HAP-1 (cell line): ENCODE results near the gene ZBTB42.

ENCODE experiments used
- DNase-seq, 2 experiments: peaks; one replicate each; pipeline ENCODE4 v3.0.0-alpha.2; 2016 to 2020; ENCODE audit warnings: low spot score in 2 of 2
- H3K27me3 ChIP-seq: fragments of 250-450 bp; sonication (Bioruptor Pico); 2 replicates; pipeline ENCODE4 v1.5.1; 2020; ENCODE audit warnings: low read depth, mild to moderate bottlenecking, moderate library complexity
- H3K36me3 ChIP-seq: fragments of 250-450 bp; sonication (Bioruptor Pico); replicated peaks from 2 replicates; pipeline ENCODE4 v1.5.1; 2020; ENCODE audit warnings: mild to moderate bottlenecking
- H3K4me1 ChIP-seq: fragments of 250-450 bp; sonication (Bioruptor Pico); 2 replicates; pipeline ENCODE4 v1.5.1; 2020; ENCODE audit warnings: mild to moderate bottlenecking
- H3K4me3 ChIP-seq: fragments of 250-450 bp; sonication (Bioruptor Pico); 2 replicates; pipeline ENCODE4 v1.5.1; 2020; ENCODE audit warnings: mild to moderate bottlenecking, moderate library complexity
- H3K9me3 ChIP-seq: fragments of 250-450 bp; sonication (Bioruptor Pico); 2 replicates; pipeline ENCODE4 v1.5.1; 2020; ENCODE audit warnings: mild to moderate bottlenecking, moderate library complexity
- in situ Hi-C: fragments of 300-500 bp; cut with MboI; formaldehyde crosslinking; loops from 3 replicates; pipeline ENCODE4 v1.14.3; 2020; ENCODE audit warnings: low sequenced_read_pairs, inconsistent platforms, mixed read lengths

ZBTB42 gene

GRCh38 chr14:104783484-104784217, 17.2 kb upstream of the ZBTB42 start:
- no peak for DNase-seq
- Histone ChIP-seq H3K4me1 (no peaks in the 10 kb centered on the region), H3K9me3 (no peaks in the 10 kb centered on the region), H3K36me3 (peaks cover 18% of the 10 kb centered on the region), H3K27me3 (no peaks in the 10 kb centered on the region), H3K4me3 (no peak overlapping the region)
- in situ Hi-C loops = no loop called here

GRCh38 chr14:104784218-104784568, 16.7 kb upstream of the ZBTB42 start:
- Histone ChIP-seq H3K9me3 (no peaks in the 10 kb centered on the region), H3K36me3 (peaks cover 22% of the 10 kb centered on the region), H3K27me3 (no peaks in the 10 kb centered on the region), H3K4me3 (no peak overlapping the region), H3K4me1 (no peaks in the 10 kb centered on the region)
- in situ Hi-C loops = no loop called here
- DNase-seq = no peak

GRCh38 chr14:104784846-104785707, 15.8 kb upstream of the ZBTB42 start:
- H3K4me3 ChIP-seq = no peak overlapping the region
- no peaks in the 10 kb centered on the region for H3K27me3 ChIP-seq
- no peaks in the 10 kb centered on the region for H3K4me1 ChIP-seq
- no peak for DNase-seq
- H3K36me3 ChIP-seq = peaks cover 31% of the 10 kb centered on the region
- no peaks in the 10 kb centered on the region for H3K9me3 ChIP-seq
- in situ Hi-C loops = no loop called here

- Histone ChIP-seq H3K4me3 (no peak overlapping the region), H3K27me3 (no peaks in the 10 kb centered on the region), H3K9me3 (no peaks in the 10 kb centered on the region), H3K36me3 (peaks cover 36% of the 10 kb centered on the region), H3K4me1 (no peaks in the 10 kb centered on the region)
- DNase-seq = no peak
- in situ Hi-C loops = no loop called here
Observed at GRCh38 chr14:104785708-104786080, 15.2 kb upstream of the ZBTB42 start.

- DNase-seq = no peak
- Histone ChIP-seq H3K4me3 (no peak overlapping the region), H3K27me3 (no peaks in the 10 kb centered on the region), H3K4me1 (no peaks in the 10 kb centered on the region), H3K9me3 (no peaks in the 10 kb centered on the region), H3K36me3 (peaks cover 40% of the 10 kb centered on the region)
- in situ Hi-C loops = no loop called here
Observed at GRCh38 chr14:104786091-104786586, 14.8 kb upstream of the ZBTB42 start.

- Histone ChIP-seq H3K4me3 (no peak overlapping the region), H3K36me3 (peaks cover 49% of the 10 kb centered on the region), H3K9me3 (no peaks in the 10 kb centered on the region), H3K27me3 (no peaks in the 10 kb centered on the region), H3K4me1 (no peaks in the 10 kb centered on the region)
- DNase-seq = no peak
- in situ Hi-C loops = no loop called here
Observed at GRCh38 chr14:104786726-104787675, 13.9 kb upstream of the ZBTB42 start.

GRCh38 chr14:104787736-104788135, 13.2 kb upstream of the ZBTB42 start:
- Histone ChIP-seq H3K4me1 (no peaks in the 10 kb centered on the region), H3K27me3 (no peaks in the 10 kb centered on the region), H3K36me3 (peaks cover 48% of the 10 kb centered on the region), H3K9me3 (no peaks in the 10 kb centered on the region), H3K4me3 (no peak overlapping the region)
- DNase-seq = no peak
- in situ Hi-C loops = no loop called here

- Histone ChIP-seq H3K9me3 (no peaks in the 10 kb centered on the region), H3K4me1 (peaks cover 3% of the 10 kb centered on the region), H3K4me3 (no peak overlapping the region), H3K27me3 (no peaks in the 10 kb centered on the region), H3K36me3 (peaks cover 48% of the 10 kb centered on the region)
- no peak for DNase-seq
- in situ Hi-C loops = no loop called here
Observed at GRCh38 chr14:104788161-104788818, 12.6 kb upstream of the ZBTB42 start.

GRCh38 chr14:104788873-104789663, 11.8 kb upstream of the ZBTB42 start:
- Histone ChIP-seq H3K4me3 (no peak overlapping the region), H3K36me3 (peaks cover 52% of the 10 kb centered on the region), H3K4me1 (peaks cover 11% of the 10 kb centered on the region), H3K9me3 (no peaks in the 10 kb centered on the region), H3K27me3 (no peaks in the 10 kb centered on the region)
- DNase-seq = no peak
- in situ Hi-C loops = no loop called here

GRCh38 chr14:104789752-104790743, 10.9 kb upstream of the ZBTB42 start:
- no peaks in the 10 kb centered on the region for H3K27me3 ChIP-seq
- no peaks in the 10 kb centered on the region for H3K9me3 ChIP-seq
- no peak overlapping the region for H3K4me3 ChIP-seq
- peaks cover 12% of the 10 kb centered on the region for H3K4me1 ChIP-seq
- in situ Hi-C loops = no loop called here
- DNase-seq = no peak
- H3K36me3 ChIP-seq = peaks cover 49% of the 10 kb centered on the region

GRCh38 chr14:104791425-104791824, 9.5 kb upstream of the ZBTB42 start:
- Histone ChIP-seq H3K4me3 (no peak overlapping the region), H3K9me3 (no peaks in the 10 kb centered on the region), H3K4me1 (peaks cover 19% of the 10 kb centered on the region), H3K27me3 (no peaks in the 10 kb centered on the region), H3K36me3 (peaks cover 49% of the 10 kb centered on the region)
- no peak for DNase-seq
- in situ Hi-C loops = no loop called here
